Measurements from ENCODE around the gene UBE2N.
"Not testable (repeated sequence)": the region's sequence is repeated elsewhere in the genome, so short reads cannot be mapped to it uniquely, and the experiment has no call there.

The UBE2N gene

DNA sequence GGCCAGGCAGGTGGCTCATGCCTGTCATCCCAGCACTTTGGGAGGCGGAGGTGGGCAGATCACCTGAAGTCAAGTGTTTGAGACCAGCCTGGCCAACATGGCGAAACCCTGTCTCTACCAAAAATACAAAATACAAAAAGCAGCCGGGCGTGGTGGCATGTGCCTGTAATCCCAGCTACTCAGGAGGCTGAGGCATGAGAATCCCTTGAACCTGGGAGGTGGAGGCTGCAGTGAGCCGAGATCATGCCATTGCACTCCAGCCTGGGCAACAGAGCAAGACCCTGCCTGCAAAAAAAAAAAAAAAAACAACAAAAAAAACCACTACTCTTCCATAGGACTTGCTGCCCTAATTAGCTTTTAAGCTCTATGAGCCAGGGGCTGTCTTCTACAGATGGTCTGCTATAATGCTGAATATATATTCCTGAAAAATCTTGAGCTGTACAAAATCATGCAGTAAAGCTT, 59.7 kb downstream of the UBE2N start:
- DNase-seq (ENCODE audit: extremely low read depth in 1 of 2, low read depth in 1 of 2) = not testable (repeated sequence)

DNA sequence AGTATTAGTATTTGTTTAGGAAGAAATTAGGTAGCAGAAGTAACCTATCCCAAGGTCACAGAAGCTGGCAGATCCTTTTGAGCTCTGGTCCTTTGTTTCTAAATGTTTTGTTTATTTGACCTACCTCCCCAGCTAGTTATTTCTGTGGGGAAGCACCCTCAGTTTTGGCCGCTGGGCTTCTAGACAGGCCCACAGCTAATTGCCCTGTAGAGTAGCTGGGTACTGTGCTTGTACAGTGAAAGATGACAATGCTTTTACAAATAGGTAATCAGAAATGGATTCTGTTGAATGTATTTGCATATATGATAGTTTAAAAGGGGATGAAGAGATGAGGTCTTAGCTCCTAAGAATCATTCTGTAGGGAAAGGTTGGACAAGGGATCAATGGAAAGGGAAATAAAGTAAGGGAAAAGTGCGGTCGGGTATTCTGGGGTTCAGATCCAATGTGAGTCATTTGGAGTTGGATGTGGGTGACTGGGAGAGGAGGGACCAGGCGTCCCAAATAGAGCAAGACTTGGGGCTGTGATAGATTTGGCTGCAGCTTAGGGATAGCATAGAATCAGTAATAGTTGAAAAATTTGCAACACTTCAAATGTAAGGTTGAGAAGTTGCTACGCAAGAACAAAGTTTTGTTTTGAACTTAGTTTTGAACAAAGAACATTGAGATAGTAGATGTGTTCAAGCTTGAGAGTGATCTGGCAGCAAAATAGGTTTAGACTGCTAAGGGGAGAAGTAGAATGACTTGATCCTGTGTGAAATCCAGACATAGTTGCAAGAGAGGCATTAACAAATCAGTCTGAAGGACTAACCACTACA, 60.4 kb downstream of the UBE2N start:
- no peak for DNase-seq (ENCODE audit: extremely low read depth in 1 of 2, low read depth in 1 of 2)

- no peak for DNase-seq (ENCODE audit: extremely low read depth in 1 of 2, low read depth in 1 of 2)
Observed at GRCh38 chr12:93380480-93381121, 61.1 kb downstream of the UBE2N start.

GRCh38 chr12:93379981-93380361, 61.8 kb downstream of the UBE2N start:
- DNase-seq (ENCODE audit: extremely low read depth in 1 of 2, low read depth in 1 of 2) = no peak

- DNase-seq (ENCODE audit: extremely low read depth in 1 of 2, low read depth in 1 of 2) = no peak
Observed at GRCh38 chr12:93379326-93379980, 62.3 kb downstream of the UBE2N start.

- DNase-seq (ENCODE audit: extremely low read depth in 1 of 2, low read depth in 1 of 2) = no peak
Observed at GRCh38 chr12:93378998-93379325, 62.8 kb downstream of the UBE2N start.

- DNase-seq (ENCODE audit: extremely low read depth in 1 of 2, low read depth in 1 of 2) = peak; percentile 3 to 25
Observed at GRCh38 chr12:93378196-93378997, 63.4 kb downstream of the UBE2N start.

GRCh38 chr12:93377252-93378195, 64.2 kb downstream of the UBE2N start, which contains the start of gene NUDT4:
NUDT4 (plus strand) TSS chr12:93377925; CDS start chr12:93378323, 398 bp downstream.
- peak; percentile 88 to 97 for DNase-seq (ENCODE audit: extremely low read depth in 1 of 2, low read depth in 1 of 2)

DNA sequence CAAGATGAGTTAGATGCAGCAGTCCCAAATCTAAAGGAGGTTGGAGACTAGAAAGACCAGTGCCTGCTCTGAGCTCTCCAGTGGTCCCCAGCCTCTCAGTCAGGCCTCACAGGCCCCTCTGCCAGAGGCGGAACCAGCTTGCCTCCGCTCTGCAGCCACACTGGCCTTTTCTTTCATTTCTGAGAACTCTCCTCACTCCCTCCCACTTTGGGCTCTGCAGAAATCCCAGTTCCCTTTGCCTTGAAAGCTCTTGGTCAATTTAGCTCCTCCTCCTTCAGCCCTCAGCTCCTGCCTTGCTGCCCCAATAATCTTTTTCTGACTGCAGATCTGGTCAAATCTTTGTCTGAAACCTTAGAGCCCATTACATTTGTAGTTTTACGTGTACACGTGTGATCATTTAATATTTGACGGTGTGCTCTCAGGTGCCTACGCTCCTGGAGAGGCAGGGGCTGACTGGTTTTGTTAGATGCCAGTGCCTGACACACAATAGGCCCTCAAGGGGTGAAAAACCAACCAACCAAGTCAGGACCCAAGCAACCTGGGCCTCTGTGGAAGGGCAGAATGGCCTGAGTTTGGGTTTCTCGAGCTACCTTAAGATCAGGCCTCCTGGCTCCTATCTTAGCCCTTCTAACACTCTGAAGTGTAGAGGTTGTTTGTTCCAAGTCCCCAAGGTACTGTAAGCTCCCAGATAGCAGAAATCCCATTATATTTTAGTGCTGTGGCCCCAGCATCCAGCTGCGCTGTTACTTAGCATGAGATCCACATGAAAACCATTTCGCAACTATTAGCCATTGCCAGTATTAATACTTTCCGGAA, 65.1 kb downstream of the UBE2N start:
- no peak for DNase-seq (ENCODE audit: extremely low read depth in 1 of 2, low read depth in 1 of 2)

GRCh38 chr12:93375906-93376305, 65.8 kb downstream of the UBE2N start:
- no peak for DNase-seq (ENCODE audit: extremely low read depth in 1 of 2, low read depth in 1 of 2)

DNA sequence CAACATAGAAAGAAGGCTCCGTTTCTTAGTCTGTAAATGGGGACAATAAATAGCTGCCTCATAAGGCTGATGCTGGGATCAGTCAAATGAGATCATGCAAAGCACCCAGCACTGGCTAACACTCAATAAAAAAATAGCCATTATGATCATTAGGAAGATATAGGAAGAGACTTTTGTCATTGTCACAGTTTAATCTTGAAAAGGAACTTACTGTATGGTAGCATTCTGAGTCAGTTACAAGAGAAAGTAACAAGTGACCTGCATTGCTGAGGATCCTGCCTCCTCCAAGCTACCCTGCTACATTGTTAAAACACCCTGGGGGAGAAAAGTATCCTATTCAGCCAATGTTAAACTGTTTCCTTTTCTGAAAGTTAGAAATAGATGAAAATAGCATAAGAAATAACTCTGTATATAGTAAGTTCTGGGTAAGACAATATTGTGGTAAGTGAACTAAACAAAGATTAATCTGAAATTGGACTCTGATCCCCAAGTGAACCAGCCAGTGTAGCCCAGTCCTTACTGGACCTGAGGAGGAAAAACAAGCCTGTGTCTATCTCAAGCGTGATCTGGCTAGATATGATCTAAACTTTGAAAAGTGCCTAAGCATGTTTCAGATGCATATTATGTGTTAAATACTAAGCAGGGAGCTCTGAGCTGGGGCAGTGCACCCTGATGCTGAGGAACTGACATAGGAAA, 67.6 kb downstream of the UBE2N start:
- DNase-seq (ENCODE audit: extremely low read depth in 1 of 2, low read depth in 1 of 2) = no peak

DNA sequence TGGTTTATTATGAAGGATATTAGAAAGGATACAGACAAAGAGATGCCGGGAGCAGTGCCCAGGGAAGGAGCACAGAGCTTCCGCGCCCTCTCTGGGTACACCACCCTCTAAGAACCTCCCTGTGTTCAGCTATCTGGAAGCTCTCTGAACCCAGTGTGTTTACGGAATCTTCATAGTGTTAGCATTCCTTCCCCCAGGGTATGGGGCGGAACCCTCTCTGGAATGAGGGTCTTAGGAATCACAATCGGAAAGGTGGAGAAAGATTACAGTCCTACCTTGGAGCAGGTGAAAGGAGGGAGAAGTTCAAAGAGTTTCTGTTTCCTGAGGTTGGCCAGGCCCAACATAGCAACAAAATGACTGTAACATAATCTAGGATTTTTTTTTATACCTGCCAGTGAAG, 70.8 kb downstream of the UBE2N start:
- no peak for DNase-seq (ENCODE audit: extremely low read depth in 1 of 2, low read depth in 1 of 2)

GRCh38 chr12:93369505-93369904, 72.2 kb downstream of the UBE2N start:
- DNase-seq (ENCODE audit: extremely low read depth in 1 of 2, low read depth in 1 of 2) = no peak

DNA sequence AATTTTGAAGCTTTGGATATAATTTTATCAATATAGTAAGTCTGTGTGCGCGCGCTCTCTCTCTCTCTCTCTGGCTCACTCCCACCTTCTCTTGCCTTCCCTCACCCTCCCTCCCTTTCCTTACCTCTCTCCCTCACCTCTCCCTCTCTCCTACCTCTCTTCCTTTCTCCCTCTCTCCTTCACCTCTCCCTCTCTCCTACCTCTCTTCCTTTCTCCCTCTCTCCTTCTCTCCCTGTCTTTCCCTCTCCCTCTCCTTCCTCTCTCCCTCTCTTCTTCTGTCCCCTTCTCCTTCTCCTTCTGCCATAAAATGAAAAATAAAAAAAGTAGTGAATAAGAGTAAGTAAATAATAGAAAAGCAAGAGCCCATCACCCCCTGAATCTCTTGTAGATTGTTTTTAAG, 73.0 kb downstream of the UBE2N start:
- DNase-seq (ENCODE audit: extremely low read depth in 1 of 2, low read depth in 1 of 2) = no peak

DNA sequence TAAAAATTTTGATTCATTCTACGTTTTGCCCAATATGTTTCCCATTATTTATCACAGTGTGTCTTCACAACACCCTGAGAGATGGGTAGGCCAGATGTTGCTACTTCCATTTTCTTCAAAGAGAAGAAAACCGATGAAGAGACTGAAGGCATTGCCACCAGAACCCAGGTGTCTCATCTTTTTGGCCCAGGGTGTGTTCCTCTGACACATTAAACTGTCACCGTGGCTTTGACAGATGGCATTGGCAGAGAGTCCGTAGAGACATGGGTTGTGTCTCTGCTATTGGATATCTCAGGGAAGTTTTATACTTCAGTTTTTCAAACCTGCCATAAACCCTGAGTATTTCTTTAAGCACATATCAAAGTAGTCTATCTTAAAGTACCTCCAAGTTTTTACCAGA, 75.3 kb downstream of the UBE2N start:
- DNase-seq (ENCODE audit: extremely low read depth in 1 of 2, low read depth in 1 of 2) = no peak

DNA sequence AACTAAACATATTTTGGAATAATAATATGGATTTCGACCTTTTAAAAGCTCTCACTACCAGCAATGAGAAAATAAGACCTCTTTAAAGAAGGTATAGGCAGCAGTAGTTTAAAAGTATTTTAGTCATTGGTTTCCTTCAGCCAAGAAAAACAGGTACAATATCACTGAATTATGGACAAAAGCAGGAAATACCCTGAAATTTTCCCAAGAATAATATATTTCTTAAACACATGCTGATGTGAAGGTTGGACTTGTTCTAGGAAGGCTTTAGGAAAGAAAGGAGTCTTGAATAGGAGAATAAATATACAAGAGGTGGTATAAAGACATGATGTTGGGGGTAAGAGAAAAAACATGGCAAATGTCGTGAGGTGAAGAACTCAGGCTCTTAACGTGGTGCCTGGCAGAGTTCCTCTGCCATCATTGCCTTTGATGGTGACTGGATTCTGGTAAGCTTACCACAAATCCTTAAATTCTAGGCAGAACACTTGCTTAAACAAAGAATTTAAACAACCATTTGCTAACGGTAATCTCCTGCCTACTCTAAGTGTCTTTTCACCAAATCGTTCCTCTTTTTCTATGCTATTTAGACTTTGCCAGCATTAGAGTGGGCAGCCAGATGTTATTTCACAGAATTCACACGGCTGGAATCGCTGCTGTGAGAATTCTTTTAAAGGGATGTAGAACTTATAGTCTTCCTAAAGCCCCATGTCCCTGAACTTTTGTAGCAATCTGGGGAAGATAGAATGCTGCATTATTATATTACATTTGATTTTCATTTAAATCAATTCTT, 75.9 kb downstream of the UBE2N start:
- no peak for DNase-seq (ENCODE audit: extremely low read depth in 1 of 2, low read depth in 1 of 2)

GRCh38 chr12:93363841-93364297, 77.9 kb downstream of the UBE2N start:
- no peak for DNase-seq (ENCODE audit: extremely low read depth in 1 of 2, low read depth in 1 of 2)

All from activated CD8-positive, alpha-beta memory T cell treated with anti-CD3 and anti-CD28 coated beads for 1 hour (primary cell).